ENCODE measurements around the gene BTN1A1.

The BTN1A1 gene

DNA sequence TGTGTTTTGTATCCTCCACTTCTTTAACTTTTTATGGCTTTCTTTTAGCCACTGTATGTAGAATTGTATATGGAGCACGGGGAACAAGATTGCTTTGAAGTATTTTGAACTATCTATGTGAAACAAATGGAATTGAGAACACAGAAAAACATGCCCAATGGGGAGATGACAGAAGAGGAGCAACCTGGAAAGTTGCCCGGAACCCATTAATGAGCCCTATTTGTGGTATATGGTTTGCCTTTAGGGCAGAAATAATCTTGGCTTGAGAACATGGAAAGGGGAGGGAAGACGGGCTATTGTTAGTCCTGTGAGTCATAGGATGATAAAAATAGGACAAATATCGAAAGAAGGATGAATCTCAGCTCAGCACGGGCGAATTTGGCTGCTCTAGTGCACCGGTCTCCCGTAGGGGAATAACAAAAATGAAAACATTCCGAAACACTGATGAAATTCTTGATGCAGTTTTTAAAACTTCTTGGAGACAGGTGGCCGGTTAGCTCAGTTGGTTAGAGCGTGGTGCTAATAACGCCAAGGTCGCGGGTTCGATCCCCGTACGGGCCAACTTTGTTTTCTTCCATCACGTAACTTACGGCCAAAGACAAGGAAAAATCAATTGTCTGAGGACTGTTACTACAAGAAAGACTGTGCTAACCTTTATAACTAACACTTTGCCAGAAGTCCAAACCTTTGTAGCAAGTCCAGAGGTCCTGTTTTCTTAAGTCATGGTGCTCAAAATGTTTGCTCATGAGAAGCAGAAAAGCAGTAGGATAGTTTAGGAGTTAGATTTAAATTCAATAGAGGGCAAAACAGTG, 53.7 kb downstream of the BTN1A1 start:
- Mint-ChIP-seq H3K4me1 (peaks cover 25% of the 10 kb centered on the region), H3K36me3 (ENCODE audit: insufficient read depth) (peaks cover 18% of the 10 kb centered on the region), H3K9me3 (peaks cover 5% of the 10 kb centered on the region), H3K4me3 (no peak overlapping the region), H3K27me3 (no peaks in the 10 kb centered on the region), H3K27ac (ENCODE audit: low read depth) (no peak overlapping the region)
- ATAC-seq (replicated peaks; ENCODE audit: extremely low read depth, poor library complexity, severe bottlenecking) (peak; percentile 50), DNase-seq (ENCODE audit: low spot score in 2 of 2) (peak; percentile 67 to 76)

GRCh38 chr6:26554447-26554696, 54.3 kb downstream of the BTN1A1 start:
- Mint-ChIP-seq H3K36me3 (ENCODE audit: insufficient read depth) (peaks cover 18% of the 10 kb centered on the region), H3K9me3 (peaks cover 5% of the 10 kb centered on the region), H3K27me3 (no peaks in the 10 kb centered on the region), H3K4me1 (peaks cover 25% of the 10 kb centered on the region), H3K4me3 (no peak overlapping the region), H3K27ac (ENCODE audit: low read depth) (no peak overlapping the region)
- peak; percentile 3 for ATAC-seq (replicated peaks; ENCODE audit: extremely low read depth, poor library complexity, severe bottlenecking)
- no peak for DNase-seq (ENCODE audit: low spot score in 2 of 2)

- peak; percentile 50 for ATAC-seq (replicated peaks; ENCODE audit: extremely low read depth, poor library complexity, severe bottlenecking)
- DNase-seq (ENCODE audit: low spot score in 2 of 2), result peak in 1 of 2 donors; percentile 56
- Mint-ChIP-seq H3K4me3 (no peak overlapping the region), H3K9me3 (peaks cover 5% of the 10 kb centered on the region), H3K27ac (ENCODE audit: low read depth) (no peak overlapping the region), H3K4me1 (peaks cover 25% of the 10 kb centered on the region), H3K36me3 (ENCODE audit: insufficient read depth) (peaks cover 18% of the 10 kb centered on the region), H3K27me3 (no peaks in the 10 kb centered on the region)
These were observed 54.8 kb downstream of the BTN1A1 start for GRCh38 chr6:26554697-26555504.

GRCh38 chr6:26555505-26556262, 55.6 kb downstream of the BTN1A1 start:
- Mint-ChIP-seq H3K9me3 (peaks cover 5% of the 10 kb centered on the region), H3K36me3 (ENCODE audit: insufficient read depth) (peaks cover 16% of the 10 kb centered on the region), H3K4me1 (peaks cover 19% of the 10 kb centered on the region), H3K27me3 (no peaks in the 10 kb centered on the region), H3K4me3 (no peak overlapping the region), H3K27ac (ENCODE audit: low read depth) (no peak overlapping the region)
- no peak for DNase-seq (ENCODE audit: low spot score in 2 of 2)
- ATAC-seq (replicated peaks; ENCODE audit: extremely low read depth, poor library complexity, severe bottlenecking), result no peak

DNA sequence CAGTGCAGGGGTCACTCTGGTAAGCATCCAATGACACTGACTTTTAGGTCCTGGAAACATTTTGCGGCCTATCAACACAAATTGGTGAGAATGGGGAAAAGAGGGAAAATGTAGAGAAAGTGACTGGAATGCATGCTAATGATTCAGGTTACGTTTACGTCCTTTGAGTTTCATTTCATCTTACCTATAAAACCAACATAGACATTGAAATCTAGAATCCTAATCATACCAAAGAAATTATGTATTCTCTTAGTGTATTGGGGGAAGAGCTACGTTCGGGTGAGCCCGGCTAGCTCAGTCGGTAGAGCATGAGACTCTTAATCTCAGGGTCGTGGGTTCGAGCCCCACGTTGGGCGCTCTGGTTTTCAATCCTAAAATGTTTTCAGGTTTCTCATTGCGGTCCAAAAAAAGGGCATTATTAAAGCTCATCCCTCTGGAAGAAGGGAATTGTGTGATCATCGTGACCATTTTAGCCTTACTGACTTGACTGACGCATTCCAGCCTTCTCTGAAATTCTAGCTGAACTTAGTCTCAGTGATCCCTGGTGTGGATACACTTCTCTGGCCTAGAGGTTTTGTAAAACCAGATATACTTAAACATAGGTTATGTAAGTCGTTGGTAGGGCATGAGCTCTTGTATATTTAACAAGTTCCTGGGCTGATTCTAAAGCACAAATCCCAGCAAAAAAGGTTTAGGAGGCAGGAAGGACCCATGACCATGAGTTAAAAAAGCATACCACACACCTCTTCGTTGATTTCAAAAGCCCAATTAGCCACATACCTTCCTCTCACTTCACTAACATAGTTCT, 56.4 kb downstream of the BTN1A1 start:
- Mint-ChIP-seq H3K4me1 (peaks cover 15% of the 10 kb centered on the region), H3K27me3 (no peaks in the 10 kb centered on the region), H3K4me3 (no peak overlapping the region), H3K36me3 (ENCODE audit: insufficient read depth) (peaks cover 14% of the 10 kb centered on the region), H3K27ac (ENCODE audit: low read depth) (no peak overlapping the region), H3K9me3 (peaks cover 5% of the 10 kb centered on the region)
- ATAC-seq (replicated peaks; ENCODE audit: extremely low read depth, poor library complexity, severe bottlenecking), result no peak
- DNase-seq (ENCODE audit: low spot score in 2 of 2), result peak in 1 of 2 donors; percentile 32

Measured in central memory CD8-positive, alpha-beta T cell (primary cell).